ENCODE data around the gene COX20. TPM values are rescaled to one million over a fixed set of nuclear protein-coding genes. Genes with fewer than 3 reads are reported as not detected.
A peak's percentile ranks its signal among the peaks of the same experiment; 100 is the strongest.

COX20 gene
- polyA plus RNA-seq, 2 of the 4 experiments (the other 2 are of a cell fraction), result 65.4 to 74.6 TPM

DNA sequence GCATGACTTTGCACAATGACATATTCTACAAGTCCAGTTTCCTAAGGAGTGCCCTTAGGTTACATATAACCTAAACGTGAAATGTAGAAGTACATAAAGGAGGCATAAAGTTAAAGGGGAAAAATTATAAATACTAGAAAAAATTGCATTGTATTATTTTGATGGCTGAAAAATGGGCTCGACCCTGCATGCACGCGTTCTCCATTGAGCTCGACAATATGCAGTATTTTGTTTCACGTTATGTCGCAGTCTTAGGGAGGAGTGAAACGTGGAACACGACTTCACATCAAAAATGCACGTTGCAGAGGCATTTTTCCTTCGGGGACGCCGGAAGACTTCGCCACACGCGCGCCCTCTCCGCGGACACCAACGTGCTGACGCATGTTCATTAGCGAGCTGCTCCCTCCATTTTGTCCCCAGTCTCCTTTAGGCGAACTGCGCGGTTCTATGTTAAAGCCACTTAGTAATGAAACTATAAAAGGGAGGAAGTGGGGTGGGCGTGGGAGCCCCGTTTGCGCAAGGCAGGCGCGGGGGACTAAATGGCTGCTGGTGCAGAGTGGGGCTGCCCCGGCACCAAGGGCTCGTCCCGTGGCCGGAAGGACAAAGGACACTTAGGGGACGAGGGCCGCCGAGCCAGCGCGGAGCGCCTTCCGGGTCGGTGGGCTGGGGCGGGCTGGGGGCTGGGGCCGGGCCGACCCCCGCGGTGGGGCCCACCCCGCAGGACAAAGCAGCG, 749 bp upstream of the COX20 start (continued):
- no peak; a peak in 2 of 5 replicates for TF ChIP-seq JUN (IDR thresholded peaks at IDR 0.05)
- peak; percentile 77; the same call in 1 of the 2 replicates for TF ChIP-seq TP53 (CRISPR knock-in tag; IDR thresholded peaks at IDR 0.05)
- TF ChIP-seq KDM1A (IDR thresholded peaks at IDR 0.05; ENCODE audit: low read depth), result no peak
- TF ChIP-seq BHLHE40 (IDR thresholded peaks at IDR 0.05; ENCODE audit: low read depth, low read length), result no peak
- TF ChIP-seq POLR2AphosphoS2 (conservative IDR thresholded peaks at IDR 0.05; ENCODE audit: low read length), result no peak
- TF ChIP-seq, protein P1, sequence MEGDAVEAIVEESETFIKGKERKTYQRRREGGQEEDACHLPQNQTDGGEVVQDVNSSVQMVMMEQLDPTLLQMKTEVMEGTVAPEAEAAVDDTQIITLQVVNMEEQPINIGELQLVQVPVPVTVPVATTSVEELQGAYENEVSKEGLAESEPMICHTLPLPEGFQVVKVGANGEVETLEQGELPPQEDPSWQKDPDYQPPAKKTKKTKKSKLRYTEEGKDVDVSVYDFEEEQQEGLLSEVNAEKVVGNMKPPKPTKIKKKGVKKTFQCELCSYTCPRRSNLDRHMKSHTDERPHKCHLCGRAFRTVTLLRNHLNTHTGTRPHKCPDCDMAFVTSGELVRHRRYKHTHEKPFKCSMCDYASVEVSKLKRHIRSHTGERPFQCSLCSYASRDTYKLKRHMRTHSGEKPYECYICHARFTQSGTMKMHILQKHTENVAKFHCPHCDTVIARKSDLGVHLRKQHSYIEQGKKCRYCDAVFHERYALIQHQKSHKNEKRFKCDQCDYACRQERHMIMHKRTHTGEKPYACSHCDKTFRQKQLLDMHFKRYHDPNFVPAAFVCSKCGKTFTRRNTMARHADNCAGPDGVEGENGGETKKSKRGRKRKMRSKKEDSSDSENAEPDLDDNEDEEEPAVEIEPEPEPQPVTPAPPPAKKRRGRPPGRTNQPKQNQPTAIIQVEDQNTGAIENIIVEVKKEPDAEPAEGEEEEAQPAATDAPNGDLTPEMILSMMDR (IDR thresholded peaks at IDR 0.05), result no peak
- TF ChIP-seq EP300 (IDR thresholded peaks at IDR 0.05), result 0 out of 5 replicates have a peak, but pooled peaks of 1 of the 2 experiments have one; percentile 14
- TF ChIP-seq CBX8 (IDR thresholded peaks at IDR 0.05), result no peak
- TF ChIP-seq, protein P2, sequence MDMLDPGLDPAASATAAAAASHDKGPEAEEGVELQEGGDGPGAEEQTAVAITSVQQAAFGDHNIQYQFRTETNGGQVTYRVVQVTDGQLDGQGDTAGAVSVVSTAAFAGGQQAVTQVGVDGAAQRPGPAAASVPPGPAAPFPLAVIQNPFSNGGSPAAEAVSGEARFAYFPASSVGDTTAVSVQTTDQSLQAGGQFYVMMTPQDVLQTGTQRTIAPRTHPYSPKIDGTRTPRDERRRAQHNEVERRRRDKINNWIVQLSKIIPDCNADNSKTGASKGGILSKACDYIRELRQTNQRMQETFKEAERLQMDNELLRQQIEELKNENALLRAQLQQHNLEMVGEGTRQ (IDR thresholded peaks at IDR 0.05), result no peak
- TF ChIP-seq, protein P3, sequence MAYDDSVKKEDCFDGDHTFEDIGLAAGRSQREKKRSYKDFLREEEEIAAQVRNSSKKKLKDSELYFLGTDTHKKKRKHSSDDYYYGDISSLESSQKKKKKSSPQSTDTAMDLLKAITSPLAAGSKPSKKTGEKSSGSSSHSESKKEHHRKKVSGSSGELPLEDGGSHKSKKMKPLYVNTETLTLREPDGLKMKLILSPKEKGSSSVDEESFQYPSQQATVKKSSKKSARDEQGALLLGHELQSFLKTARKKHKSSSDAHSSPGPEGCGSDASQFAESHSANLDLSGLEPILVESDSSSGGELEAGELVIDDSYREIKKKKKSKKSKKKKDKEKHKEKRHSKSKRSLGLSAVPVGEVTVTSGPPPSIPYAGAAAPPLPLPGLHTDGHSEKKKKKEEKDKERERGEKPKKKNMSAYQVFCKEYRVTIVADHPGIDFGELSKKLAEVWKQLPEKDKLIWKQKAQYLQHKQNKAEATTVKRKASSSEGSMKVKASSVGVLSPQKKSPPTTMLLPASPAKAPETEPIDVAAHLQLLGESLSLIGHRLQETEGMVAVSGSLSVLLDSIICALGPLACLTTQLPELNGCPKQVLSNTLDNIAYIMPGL (CRISPR knock-in tag; IDR thresholded peaks at IDR 0.05; ENCODE audit: borderline replicate concordance), result no peak
- peak; percentile 26 for TF ChIP-seq ZSCAN20 (CRISPR knock-in tag; IDR thresholded peaks at IDR 0.05)
- no peak for TF ChIP-seq MAZ (IDR thresholded peaks at IDR 0.05; ENCODE audit: borderline replicate concordance, low read depth, low read length)
- TF ChIP-seq KDM5A (IDR thresholded peaks at IDR 0.05), result no peak
- TF ChIP-seq, protein P4, sequence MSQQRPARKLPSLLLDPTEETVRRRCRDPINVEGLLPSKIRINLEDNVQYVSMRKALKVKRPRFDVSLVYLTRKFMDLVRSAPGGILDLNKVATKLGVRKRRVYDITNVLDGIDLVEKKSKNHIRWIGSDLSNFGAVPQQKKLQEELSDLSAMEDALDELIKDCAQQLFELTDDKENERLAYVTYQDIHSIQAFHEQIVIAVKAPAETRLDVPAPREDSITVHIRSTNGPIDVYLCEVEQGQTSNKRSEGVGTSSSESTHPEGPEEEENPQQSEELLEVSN (IDR thresholded peaks at IDR 0.05; ENCODE audit: borderline replicate concordance, low read depth), result peak; percentile 95
- TF ChIP-seq FOSL2 (IDR thresholded peaks at IDR 0.05), result no peak
- TF ChIP-seq FOSL2 (CRISPR knock-in tag; IDR thresholded peaks at IDR 0.05), result peak; percentile 49; the same call in 1 of the 2 replicates
- TF ChIP-seq ZC3H11A (IDR thresholded peaks at IDR 0.05), result no peak
- TF ChIP-seq SREBF2 (IDR thresholded peaks at IDR 0.05), result no peak
- TF ChIP-seq, protein P5, sequence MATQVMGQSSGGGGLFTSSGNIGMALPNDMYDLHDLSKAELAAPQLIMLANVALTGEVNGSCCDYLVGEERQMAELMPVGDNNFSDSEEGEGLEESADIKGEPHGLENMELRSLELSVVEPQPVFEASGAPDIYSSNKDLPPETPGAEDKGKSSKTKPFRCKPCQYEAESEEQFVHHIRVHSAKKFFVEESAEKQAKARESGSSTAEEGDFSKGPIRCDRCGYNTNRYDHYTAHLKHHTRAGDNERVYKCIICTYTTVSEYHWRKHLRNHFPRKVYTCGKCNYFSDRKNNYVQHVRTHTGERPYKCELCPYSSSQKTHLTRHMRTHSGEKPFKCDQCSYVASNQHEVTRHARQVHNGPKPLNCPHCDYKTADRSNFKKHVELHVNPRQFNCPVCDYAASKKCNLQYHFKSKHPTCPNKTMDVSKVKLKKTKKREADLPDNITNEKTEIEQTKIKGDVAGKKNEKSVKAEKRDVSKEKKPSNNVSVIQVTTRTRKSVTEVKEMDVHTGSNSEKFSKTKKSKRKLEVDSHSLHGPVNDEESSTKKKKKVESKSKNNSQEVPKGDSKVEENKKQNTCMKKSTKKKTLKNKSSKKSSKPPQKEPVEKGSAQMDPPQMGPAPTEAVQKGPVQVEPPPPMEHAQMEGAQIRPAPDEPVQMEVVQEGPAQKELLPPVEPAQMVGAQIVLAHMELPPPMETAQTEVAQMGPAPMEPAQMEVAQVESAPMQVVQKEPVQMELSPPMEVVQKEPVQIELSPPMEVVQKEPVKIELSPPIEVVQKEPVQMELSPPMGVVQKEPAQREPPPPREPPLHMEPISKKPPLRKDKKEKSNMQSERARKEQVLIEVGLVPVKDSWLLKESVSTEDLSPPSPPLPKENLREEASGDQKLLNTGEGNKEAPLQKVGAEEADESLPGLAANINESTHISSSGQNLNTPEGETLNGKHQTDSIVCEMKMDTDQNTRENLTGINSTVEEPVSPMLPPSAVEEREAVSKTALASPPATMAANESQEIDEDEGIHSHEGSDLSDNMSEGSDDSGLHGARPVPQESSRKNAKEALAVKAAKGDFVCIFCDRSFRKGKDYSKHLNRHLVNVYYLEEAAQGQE (IDR thresholded peaks at IDR 0.05), result no peak; the same call in 1 of the 2 replicates
- TF ChIP-seq, protein P6, sequence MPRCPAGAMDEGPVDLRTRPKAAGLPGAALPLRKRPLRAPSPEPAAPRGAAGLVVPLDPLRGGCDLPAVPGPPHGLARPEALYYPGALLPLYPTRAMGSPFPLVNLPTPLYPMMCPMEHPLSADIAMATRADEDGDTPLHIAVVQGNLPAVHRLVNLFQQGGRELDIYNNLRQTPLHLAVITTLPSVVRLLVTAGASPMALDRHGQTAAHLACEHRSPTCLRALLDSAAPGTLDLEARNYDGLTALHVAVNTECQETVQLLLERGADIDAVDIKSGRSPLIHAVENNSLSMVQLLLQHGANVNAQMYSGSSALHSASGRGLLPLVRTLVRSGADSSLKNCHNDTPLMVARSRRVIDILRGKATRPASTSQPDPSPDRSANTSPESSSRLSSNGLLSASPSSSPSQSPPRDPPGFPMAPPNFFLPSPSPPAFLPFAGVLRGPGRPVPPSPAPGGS (IDR thresholded peaks at IDR 0.05), result no peak
- TF ChIP-seq NFE2L2 (conservative IDR thresholded peaks at IDR 0.05; ENCODE audit: low read length), result no peak; the same call in 1 of the 2 replicates
- no peak for TF ChIP-seq NR3C1 (IDR thresholded peaks at IDR 0.05)
- peak; percentile 81 for TF ChIP-seq FOSB (CRISPR knock-in tag; IDR thresholded peaks at IDR 0.05)
- TF ChIP-seq CBX2 (IDR thresholded peaks at IDR 0.05; ENCODE audit: borderline replicate concordance, low read depth), result no peak
- no peak for TF ChIP-seq RCOR1 (IDR thresholded peaks at IDR 0.05; ENCODE audit: low read depth, low read length)
- peak; percentile 86 for TF ChIP-seq HOXB5 (CRISPR knock-in tag; IDR thresholded peaks at IDR 0.05)
- TF ChIP-seq CEBPB (IDR thresholded peaks at IDR 0.05), result peak; percentile 81 to 95
- TF ChIP-seq RNF2 (IDR thresholded peaks at IDR 0.05; ENCODE audit: borderline replicate concordance, low read depth), result no peak
- TF ChIP-seq, protein P7, sequence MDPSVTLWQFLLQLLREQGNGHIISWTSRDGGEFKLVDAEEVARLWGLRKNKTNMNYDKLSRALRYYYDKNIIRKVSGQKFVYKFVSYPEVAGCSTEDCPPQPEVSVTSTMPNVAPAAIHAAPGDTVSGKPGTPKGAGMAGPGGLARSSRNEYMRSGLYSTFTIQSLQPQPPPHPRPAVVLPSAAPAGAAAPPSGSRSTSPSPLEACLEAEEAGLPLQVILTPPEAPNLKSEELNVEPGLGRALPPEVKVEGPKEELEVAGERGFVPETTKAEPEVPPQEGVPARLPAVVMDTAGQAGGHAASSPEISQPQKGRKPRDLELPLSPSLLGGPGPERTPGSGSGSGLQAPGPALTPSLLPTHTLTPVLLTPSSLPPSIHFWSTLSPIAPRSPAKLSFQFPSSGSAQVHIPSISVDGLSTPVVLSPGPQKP (IDR thresholded peaks at IDR 0.05; ENCODE audit: low read depth, low read length), result no peak
- no peak for TF ChIP-seq FOXS1 (CRISPR knock-in tag; IDR thresholded peaks at IDR 0.05)
- TF ChIP-seq MYC (IDR thresholded peaks at IDR 0.05; ENCODE audit: borderline replicate concordance, low read length), result peak; percentile 25

All from A549 (cell line).